GM23338 (cell line): ENCODE results near the gene TBC1D3L. TPM values are rescaled to one million over a fixed set of nuclear protein-coding genes. Genes with fewer than 3 reads are reported as not detected.
"Not testable (repeated sequence)": the region's sequence is repeated elsewhere in the genome, so short reads cannot be mapped to it uniquely, and the experiment has no call there.

Experiments
- ATAC-seq: fragments of 200-7000 bp; cut with Tn5 transposase; 3 replicates; pipeline ENCODE4 v1.9.1; 2020
- DNase-seq: peaks from one replicate; pipeline ENCODE4 v3.0.0-alpha.2; 2015; ENCODE audit warnings: low spot score
- H2AFZ ChIP-seq: fragments of 200-600 bp; sonication (generic); 2 replicates; pipeline ENCODE4 v1.8.0; 2016; ENCODE audit warnings: antibody characterized with exemption, mild to moderate bottlenecking, moderate library complexity
- H3F3A ChIP-seq: fragments of 200-600 bp; sonication (generic); replicated peaks from 2 replicates; pipeline ENCODE4 v1.8.0; 2017; ENCODE audit warnings: antibody characterized with exemption, mixed run types, low read depth
- H3K27ac ChIP-seq: fragments of 200-600 bp; sonication (generic); 2 replicates; pipeline ENCODE4 v1.6.1; 2016; ENCODE audit warnings: low read depth
- H3K27me3 ChIP-seq: fragments of 200-600 bp; sonication (generic); 2 replicates; pipeline ENCODE4 v1.8.0; 2016; ENCODE audit warnings: mild to moderate bottlenecking, mixed run types, moderate library complexity; ENCODE audit not compliant: insufficient read depth
- H3K36me3 ChIP-seq: fragments of 200-600 bp; sonication (generic); 2 replicates; pipeline ENCODE4 v1.8.0; 2016; ENCODE audit warnings: mild to moderate bottlenecking; ENCODE audit not compliant: insufficient read depth
- H3K4me1 ChIP-seq: fragments of 200-600 bp; sonication (generic); 2 replicates; pipeline ENCODE4 v1.8.0; 2016; ENCODE audit warnings: mild to moderate bottlenecking, moderate library complexity; ENCODE audit not compliant: insufficient read depth
- H3K4me2 ChIP-seq: fragments of 200-600 bp; sonication (generic); 2 replicates; pipeline ENCODE4 v1.7.1; 2017; ENCODE audit warnings: mixed run types
- H3K4me3 ChIP-seq: fragments of 200-600 bp; sonication (generic); 2 replicates; pipeline ENCODE4 v1.6.1; 2016; ENCODE audit warnings: mixed run types
- H3K79me2 ChIP-seq: fragments of 200-600 bp; sonication (generic); replicated peaks from 2 replicates; pipeline ENCODE4 v1.8.0; 2017; ENCODE audit warnings: mild to moderate bottlenecking; ENCODE audit not compliant: insufficient read depth
- H3K9me2 ChIP-seq: fragments of 200-600 bp; sonication (generic); 2 replicates; pipeline ENCODE4 v1.8.0; 2017; ENCODE audit not compliant: insufficient read depth
- H4K20me1 ChIP-seq: fragments of 200-600 bp; sonication (generic); replicated peaks from 2 replicates; pipeline ENCODE4 v1.8.0; 2017; ENCODE audit warnings: mild to moderate bottlenecking; ENCODE audit not compliant: insufficient read depth
- H3K27ac Mint-ChIP-seq: 2 replicates; pipeline ENCODE4 v1.8.0; 2020; ENCODE audit warnings: inconsistent platforms, mild to moderate bottlenecking, moderate library complexity, mixed read lengths
- H3K27me3 Mint-ChIP-seq: 3 replicates; pipeline ENCODE4 v1.8.0; 2022; ENCODE audit warnings: low read depth, mild to moderate bottlenecking, moderate library complexity, mixed read lengths, inconsistent platforms; ENCODE audit not compliant: insufficient read depth, poor library complexity
- H3K36me3 Mint-ChIP-seq: 3 replicates; pipeline ENCODE4 v1.8.0; 2021; ENCODE audit warnings: low read depth, mild to moderate bottlenecking, inconsistent platforms, moderate library complexity, mixed read lengths
- H3K4me1 Mint-ChIP-seq: 3 replicates; pipeline ENCODE4 v1.8.0; 2020; ENCODE audit warnings: mild to moderate bottlenecking, inconsistent platforms, mixed read lengths
- H3K4me3 Mint-ChIP-seq: 3 replicates; pipeline ENCODE4 v1.8.0; 2021; ENCODE audit warnings: moderate library complexity, mild to moderate bottlenecking, inconsistent platforms, mixed read lengths
- H3K9me3 Mint-ChIP-seq: 3 replicates; pipeline ENCODE4 v1.8.0; 2020; ENCODE audit warnings: moderate library complexity, mild to moderate bottlenecking, inconsistent platforms, mixed read lengths
- long read RNA-seq: library from polyadenylated mRNA; unstranded; transcript quantifications from one replicate; pipeline ENCODE4 v2.0.0, GENCODE V29; 2020; ENCODE audit not compliant: unreplicated experiment
- polyA plus RNA-seq: library from polyadenylated mRNA; unstranded; fragments of >200 nt; fragmentation: Nextera tagmentation; extraction: Ambion mirVana; gene quantifications from 2 replicates; pipeline ENCODE4 v1.2.1, GENCODE V29; 2016
- small RNA-seq: library from RNA; depleted of rRNA; stranded (forward); fragments of <200 nt; gene quantifications from one replicate; pipeline ENCODE3, GENCODE V24; 2014; ENCODE audit warnings: low replicate concordance
- total RNA-seq: library from RNA; depleted of rRNA; stranded (reverse); fragments of >200 nt; shearing (Covaris generic); gene quantifications from 2 replicates; pipeline ENCODE4 v1.2.3, GENCODE V29; 2014; rRNA removed

The TBC1D3L gene
- 8.2 and 9.4 TPM in 2 replicates for total RNA-seq
- 8.7 and 9.3 TPM in 2 replicates for polyA plus RNA-seq
- long read RNA-seq, partial matches to known transcripts: 1 of 1 reads
- long read RNA-seq, other reads (novel, unspliced or antisense): 0 of 1 reads

DNA sequence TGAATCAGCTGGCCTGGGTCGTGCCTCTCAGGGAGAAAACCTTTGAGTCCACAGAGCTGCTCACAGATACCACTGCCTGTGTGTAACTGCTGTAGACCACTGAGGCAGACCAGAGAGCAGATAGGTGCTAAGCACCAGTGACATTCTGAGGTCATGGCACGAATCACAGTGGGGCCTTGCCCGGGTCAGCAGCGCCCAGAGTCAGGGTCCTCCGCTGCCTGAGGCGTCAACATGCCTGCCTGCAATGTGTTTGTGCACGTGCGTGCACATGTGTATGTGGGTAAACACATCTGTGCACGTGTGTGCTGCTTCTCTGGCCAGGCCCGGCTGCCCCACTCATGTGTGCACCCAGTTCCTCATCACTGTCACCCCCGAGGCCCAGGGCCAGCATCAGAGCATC lies at the start of gene TBC1D3L:
TSS of gene TBC1D3L (minus strand) at position 101 of the 400 bp plus-strand sequence. CDS start 1,540 bp downstream, outside the sequence.
- not testable (repeated sequence) for H3K36me3 Mint-ChIP-seq, H3K27me3 Mint-ChIP-seq, ATAC-seq, H3K4me2 ChIP-seq, H3K4me3 Mint-ChIP-seq, H3K4me3 ChIP-seq, H3K4me1 Mint-ChIP-seq, H3K9me3 Mint-ChIP-seq, H3K27ac ChIP-seq, H2AFZ ChIP-seq, H4K20me1 ChIP-seq, H3K4me1 ChIP-seq, H3K27ac Mint-ChIP-seq, H3K36me3 ChIP-seq, H3F3A ChIP-seq, H3K9me2 ChIP-seq, H3K79me2 ChIP-seq, DNase-seq, H3K27me3 ChIP-seq

DNA sequence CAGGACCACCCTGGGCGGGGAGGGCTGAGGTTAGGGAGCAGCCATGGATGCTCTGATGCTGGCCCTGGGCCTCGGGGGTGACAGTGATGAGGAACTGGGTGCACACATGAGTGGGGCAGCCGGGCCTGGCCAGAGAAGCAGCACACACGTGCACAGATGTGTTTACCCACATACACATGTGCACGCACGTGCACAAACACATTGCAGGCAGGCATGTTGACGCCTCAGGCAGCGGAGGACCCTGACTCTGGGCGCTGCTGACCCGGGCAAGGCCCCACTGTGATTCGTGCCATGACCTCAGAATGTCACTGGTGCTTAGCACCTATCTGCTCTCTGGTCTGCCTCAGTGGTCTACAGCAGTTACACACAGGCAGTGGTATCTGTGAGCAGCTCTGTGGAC lies 14.8 kb upstream of the TBC1D3L start, which contains the start of gene TBC1D3D:
TSS of gene TBC1D3D (plus strand) at position 301 of the 400 bp plus-strand sequence. CDS start 1,585 bp downstream, outside the sequence.
- not testable (repeated sequence) for H3K27me3 Mint-ChIP-seq, H3K27ac Mint-ChIP-seq

More for the DNA sequence above, 14.8 kb upstream of the TBC1D3L start, which contains the start of gene TBC1D3D:
- not testable (repeated sequence) for H3K4me2 ChIP-seq, H3F3A ChIP-seq, H3K36me3 Mint-ChIP-seq, H3K36me3 ChIP-seq, H3K4me3 Mint-ChIP-seq, H3K4me3 ChIP-seq, DNase-seq, H3K27ac ChIP-seq, H3K4me1 Mint-ChIP-seq, H3K9me3 Mint-ChIP-seq, H3K27me3 ChIP-seq, H3K4me1 ChIP-seq, H4K20me1 ChIP-seq, H3K79me2 ChIP-seq, H2AFZ ChIP-seq, ATAC-seq, H3K9me2 ChIP-seq

Small RNA genes lying within 50 kb of the gene (small RNA-seq; reads per million reads assigned to genes)
- not detected for gene RF00001

Other genes starting within 250 kb of the TBC1D3L start
- gene HNF1B, start 244.0 kb downstream of the TBC1D3L start, total RNA-seq: 0.04 and 0.07 TPM in 2 replicates
- 0.19 TPM in 1 of 2 replicates, not detected in the other for gene HNF1B, start 244.0 kb downstream of the TBC1D3L start, polyA plus RNA-seq
- gene TBC1D3K, start 64.6 kb downstream of the TBC1D3L start, total RNA-seq: not detected in 2 replicates
- gene TBC1D3K, start 64.6 kb downstream of the TBC1D3L start, polyA plus RNA-seq: not detected in 2 replicates
- 0.24 TPM in 1 of 2 replicates, not detected in the other for gene TBC1D3D, start 14.9 kb upstream of the TBC1D3L start, total RNA-seq
- not detected in 2 replicates for gene TBC1D3D, start 14.9 kb upstream of the TBC1D3L start, polyA plus RNA-seq
- not detected in 2 replicates for gene TBC1D3C, start 79.6 kb upstream of the TBC1D3L start, total RNA-seq
- gene TBC1D3C, start 79.6 kb upstream of the TBC1D3L start, polyA plus RNA-seq: not detected in 2 replicates
- not detected in 2 replicates for gene TBC1D3E, start 138.9 kb upstream of the TBC1D3L start, total RNA-seq
- not detected in 2 replicates for gene TBC1D3E, start 138.9 kb upstream of the TBC1D3L start, polyA plus RNA-seq
- not detected in 2 replicates for gene TBC1D3, start 203.5 kb upstream of the TBC1D3L start, total RNA-seq
- gene TBC1D3, start 203.5 kb upstream of the TBC1D3L start, polyA plus RNA-seq: not detected in 2 replicates